Measurements from ENCODE around the gene OR6B2.
"Not testable (repeated sequence)": the region's sequence is repeated elsewhere in the genome, so short reads cannot be mapped to it uniquely, and the experiment has no call there.

The OR6B2 gene

GRCh38 chr2:240050278-240050677, 20.0 kb upstream of the OR6B2 start:
- Mint-ChIP-seq H3K4me3 (no peak overlapping the region), H3K27me3 (peaks cover 37% of the 10 kb centered on the region), H3K27ac (no peak overlapping the region), H3K4me1 (no peaks in the 10 kb centered on the region), H3K9me3 (no peaks in the 10 kb centered on the region), H3K36me3 (no peaks in the 10 kb centered on the region)

GRCh38 chr2:240048237-240048636, 18.0 kb upstream of the OR6B2 start:
- peaks cover 29% of the 10 kb centered on the region for H3K27me3 Mint-ChIP-seq
- no peak overlapping the region for H3K4me3 Mint-ChIP-seq
- no peak overlapping the region for H3K27ac Mint-ChIP-seq
- H3K36me3 Mint-ChIP-seq: no peaks in the 10 kb centered on the region
- no peaks in the 10 kb centered on the region for H3K9me3 Mint-ChIP-seq
- no peaks in the 10 kb centered on the region for H3K4me1 Mint-ChIP-seq

GRCh38 chr2:240045098-240045497, 14.9 kb upstream of the OR6B2 start:
- Mint-ChIP-seq H3K27ac (no peak overlapping the region), H3K4me3 (no peak overlapping the region), H3K4me1 (no peaks in the 10 kb centered on the region), H3K36me3 (no peaks in the 10 kb centered on the region), H3K9me3 (no peaks in the 10 kb centered on the region), H3K27me3 (peaks cover 23% of the 10 kb centered on the region)

GRCh38 chr2:240044096-240044495, 13.9 kb upstream of the OR6B2 start:
- not testable (repeated sequence) for H3K27ac Mint-ChIP-seq, H3K9me3 Mint-ChIP-seq, H3K4me3 Mint-ChIP-seq, H3K4me1 Mint-ChIP-seq, H3K36me3 Mint-ChIP-seq
- peaks cover 19% of the 10 kb centered on the region for H3K27me3 Mint-ChIP-seq

GRCh38 chr2:240043279-240043989, 13.2 kb upstream of the OR6B2 start:
- Mint-ChIP-seq H3K27ac (no peak overlapping the region), H3K27me3 (peaks cover 14% of the 10 kb centered on the region), H3K9me3 (no peaks in the 10 kb centered on the region), H3K36me3 (no peaks in the 10 kb centered on the region), H3K4me1 (no peaks in the 10 kb centered on the region), H3K4me3 (no peak overlapping the region)

- Mint-ChIP-seq H3K9me3 (no peaks in the 10 kb centered on the region), H3K4me3 (no peak overlapping the region), H3K27ac (no peak overlapping the region), H3K27me3 (peaks cover 12% of the 10 kb centered on the region), H3K4me1 (no peaks in the 10 kb centered on the region), H3K36me3 (no peaks in the 10 kb centered on the region)
These were observed 12.5 kb upstream of the OR6B2 start for GRCh38 chr2:240042740-240043139.

- Mint-ChIP-seq H3K27me3 (peaks cover 12% of the 10 kb centered on the region), H3K4me3 (no peak overlapping the region), H3K4me1 (no peaks in the 10 kb centered on the region), H3K36me3 (no peaks in the 10 kb centered on the region), H3K27ac (no peak overlapping the region), H3K9me3 (no peaks in the 10 kb centered on the region)
These were observed 11.1 kb upstream of the OR6B2 start for GRCh38 chr2:240041363-240041762.

- H3K27ac Mint-ChIP-seq: no peak overlapping the region
- H3K4me3 Mint-ChIP-seq: no peak overlapping the region
- no peaks in the 10 kb centered on the region for H3K36me3 Mint-ChIP-seq
- peaks cover 10% of the 10 kb centered on the region for H3K27me3 Mint-ChIP-seq
- no peaks in the 10 kb centered on the region for H3K4me1 Mint-ChIP-seq
- no peaks in the 10 kb centered on the region for H3K9me3 Mint-ChIP-seq
These were observed 7.1 kb upstream of the OR6B2 start for GRCh38 chr2:240037358-240037757.

- H3K36me3 Mint-ChIP-seq: no peaks in the 10 kb centered on the region
- H3K27ac Mint-ChIP-seq: no peak overlapping the region
- H3K4me1 Mint-ChIP-seq: no peaks in the 10 kb centered on the region
- H3K4me3 Mint-ChIP-seq: no peak overlapping the region
- no peaks in the 10 kb centered on the region for H3K9me3 Mint-ChIP-seq
- H3K27me3 Mint-ChIP-seq: peaks cover 15% of the 10 kb centered on the region
These were observed 3.1 kb upstream of the OR6B2 start for GRCh38 chr2:240033330-240033678.

GRCh38 chr2:240032406-240033329, 2.4 kb upstream of the OR6B2 start:
- H3K4me1 Mint-ChIP-seq: no peaks in the 10 kb centered on the region
- no peak overlapping the region for H3K27ac Mint-ChIP-seq
- H3K36me3 Mint-ChIP-seq: no peaks in the 10 kb centered on the region
- H3K27me3 Mint-ChIP-seq: peaks cover 14% of the 10 kb centered on the region
- H3K9me3 Mint-ChIP-seq: no peaks in the 10 kb centered on the region
- H3K4me3 Mint-ChIP-seq: no peak overlapping the region

GRCh38 chr2:240024766-240025165, 5.5 kb downstream of the OR6B2 start:
- Mint-ChIP-seq H3K4me3 (peak overlapping the region; percentile 96), H3K36me3 (peaks cover 3% of the 10 kb centered on the region), H3K4me1 (peaks cover 24% of the 10 kb centered on the region), H3K9me3 (no peaks in the 10 kb centered on the region), H3K27me3 (peaks cover 2% of the 10 kb centered on the region), H3K27ac (peak overlapping the region; percentile 97)

- peak overlapping the region; percentile 96 for H3K4me3 Mint-ChIP-seq
These were observed 6.4 kb downstream of the OR6B2 start for GRCh38 chr2:240023792-240024191.

GRCh38 chr2:240021488-240022104, 8.6 kb downstream of the OR6B2 start:
- no peak overlapping the region for H3K4me3 Mint-ChIP-seq
- H3K4me1 Mint-ChIP-seq: peaks cover 24% of the 10 kb centered on the region
- no peaks in the 10 kb centered on the region for H3K27me3 Mint-ChIP-seq
- H3K36me3 Mint-ChIP-seq: peaks cover 9% of the 10 kb centered on the region
- no peaks in the 10 kb centered on the region for H3K9me3 Mint-ChIP-seq
- no peak overlapping the region for H3K27ac Mint-ChIP-seq

More at GRCh38 chr2:240023792-240024191, 6.4 kb downstream of the OR6B2 start:
- H3K27me3 Mint-ChIP-seq: no peaks in the 10 kb centered on the region
- H3K4me1 Mint-ChIP-seq: peaks cover 24% of the 10 kb centered on the region
- peak overlapping the region; percentile 97 for H3K27ac Mint-ChIP-seq
- H3K36me3 Mint-ChIP-seq: peaks cover 7% of the 10 kb centered on the region
- H3K9me3 Mint-ChIP-seq: no peaks in the 10 kb centered on the region

GRCh38 chr2:240018071-240018750, 12.0 kb downstream of the OR6B2 start:
- H3K27me3 Mint-ChIP-seq: no peaks in the 10 kb centered on the region
- H3K27ac Mint-ChIP-seq: no peak overlapping the region
- peaks cover 17% of the 10 kb centered on the region for H3K36me3 Mint-ChIP-seq
- no peak overlapping the region for H3K4me3 Mint-ChIP-seq
- H3K9me3 Mint-ChIP-seq: no peaks in the 10 kb centered on the region
- peaks cover 11% of the 10 kb centered on the region for H3K4me1 Mint-ChIP-seq

- Mint-ChIP-seq H3K4me1 (no peaks in the 10 kb centered on the region), H3K36me3 (peaks cover 16% of the 10 kb centered on the region), H3K4me3 (no peak overlapping the region), H3K27ac (no peak overlapping the region), H3K27me3 (no peaks in the 10 kb centered on the region), H3K9me3 (no peaks in the 10 kb centered on the region)
These were observed 15.9 kb downstream of the OR6B2 start for GRCh38 chr2:240014327-240014726.
